Fibroblast of pulmonary artery (primary cell): ENCODE results near the gene HHAT.

Source experiments
- DNase-seq: peaks from one replicate; pipeline ENCODE4 v3.0.0-alpha.2; 2010; ENCODE audit warnings: low read depth
- H3K4me3 ChIP-seq: replicated peaks from 2 replicates; pipeline ENCODE4 v1.5.1; 2011; ENCODE audit warnings: low read depth, mild to moderate bottlenecking, control low read depth, low read length, moderate library complexity
- TF ChIP-seq, protein P1 (sequence below): IDR thresholded peaks from 2 replicates; pipeline ENCODE4 v1.5.1; 2011; ENCODE audit warnings: mild to moderate bottlenecking, control low read depth, low read length, inconsistent platforms; ENCODE audit errors: missing control alignments

HHAT gene

DNA sequence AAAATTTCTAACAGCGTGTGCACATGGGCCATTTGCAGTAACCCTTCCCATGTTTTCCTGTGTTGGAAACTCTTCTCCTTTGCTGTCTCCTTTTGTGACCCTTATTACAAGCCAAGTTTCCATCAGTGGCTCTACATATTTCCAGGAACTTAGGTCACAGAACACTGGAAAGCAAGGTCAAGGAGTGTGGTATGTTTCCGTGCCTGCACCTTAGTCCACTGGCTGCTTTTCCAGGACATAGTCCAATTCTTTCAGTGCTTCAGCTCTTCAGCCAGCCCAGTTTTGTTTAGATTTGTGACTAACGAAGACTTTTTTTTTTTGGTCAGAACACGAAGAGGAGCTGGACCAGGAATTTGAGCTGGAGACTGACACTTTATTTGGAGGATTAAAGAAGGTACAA lies 33.8 kb downstream of the HHAT start:
- TF ChIP-seq, protein P1, sequence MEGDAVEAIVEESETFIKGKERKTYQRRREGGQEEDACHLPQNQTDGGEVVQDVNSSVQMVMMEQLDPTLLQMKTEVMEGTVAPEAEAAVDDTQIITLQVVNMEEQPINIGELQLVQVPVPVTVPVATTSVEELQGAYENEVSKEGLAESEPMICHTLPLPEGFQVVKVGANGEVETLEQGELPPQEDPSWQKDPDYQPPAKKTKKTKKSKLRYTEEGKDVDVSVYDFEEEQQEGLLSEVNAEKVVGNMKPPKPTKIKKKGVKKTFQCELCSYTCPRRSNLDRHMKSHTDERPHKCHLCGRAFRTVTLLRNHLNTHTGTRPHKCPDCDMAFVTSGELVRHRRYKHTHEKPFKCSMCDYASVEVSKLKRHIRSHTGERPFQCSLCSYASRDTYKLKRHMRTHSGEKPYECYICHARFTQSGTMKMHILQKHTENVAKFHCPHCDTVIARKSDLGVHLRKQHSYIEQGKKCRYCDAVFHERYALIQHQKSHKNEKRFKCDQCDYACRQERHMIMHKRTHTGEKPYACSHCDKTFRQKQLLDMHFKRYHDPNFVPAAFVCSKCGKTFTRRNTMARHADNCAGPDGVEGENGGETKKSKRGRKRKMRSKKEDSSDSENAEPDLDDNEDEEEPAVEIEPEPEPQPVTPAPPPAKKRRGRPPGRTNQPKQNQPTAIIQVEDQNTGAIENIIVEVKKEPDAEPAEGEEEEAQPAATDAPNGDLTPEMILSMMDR = no peak
- H3K4me3 ChIP-seq = no peak overlapping the region
- DNase-seq = peak; percentile 37

DNA sequence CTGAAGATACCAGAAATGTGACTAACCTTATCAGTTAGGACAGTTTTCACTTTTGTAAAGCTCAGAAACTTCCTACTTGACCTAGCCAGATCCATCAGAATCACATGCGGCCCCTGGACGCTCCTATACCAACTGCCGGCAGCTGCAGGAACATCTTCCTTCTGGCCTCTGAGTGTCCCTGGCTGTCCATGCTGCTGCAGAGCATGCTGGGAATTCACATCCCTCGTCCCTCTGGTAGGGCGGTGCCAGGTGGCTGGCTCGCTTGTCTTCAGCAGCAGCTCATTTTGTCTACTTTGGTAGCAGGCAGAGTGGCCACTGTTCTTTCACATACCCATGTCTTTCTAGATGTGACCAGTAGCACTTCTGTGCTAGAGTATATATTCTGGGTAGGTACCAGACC lies 34.4 kb downstream of the HHAT start:
- H3K4me3 ChIP-seq = no peak overlapping the region
- DNase-seq = no peak
- TF ChIP-seq, protein P1 = no peak

DNA sequence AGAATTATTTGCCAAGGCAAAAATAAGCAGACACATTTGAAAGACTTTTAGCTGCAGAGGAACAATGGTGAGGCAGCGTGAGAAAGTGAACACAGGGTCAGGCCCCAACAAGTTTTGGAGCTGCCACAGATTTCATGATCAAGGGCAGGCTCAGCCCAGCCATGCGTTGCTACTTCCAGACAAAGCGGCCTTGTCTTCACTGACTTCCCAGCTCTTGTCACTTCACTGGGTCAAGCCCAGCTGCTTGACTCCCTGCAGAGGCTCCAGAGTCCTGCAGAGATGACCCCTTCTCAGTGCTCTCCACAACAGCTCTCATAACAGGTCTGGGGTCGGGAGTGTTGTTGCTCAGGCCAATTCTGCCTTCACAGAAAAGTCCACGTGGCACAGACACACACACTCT lies 35.8 kb downstream of the HHAT start:
- H3K4me3 ChIP-seq = no peak overlapping the region
- DNase-seq = no peak
- TF ChIP-seq, protein P1 = no peak

DNA sequence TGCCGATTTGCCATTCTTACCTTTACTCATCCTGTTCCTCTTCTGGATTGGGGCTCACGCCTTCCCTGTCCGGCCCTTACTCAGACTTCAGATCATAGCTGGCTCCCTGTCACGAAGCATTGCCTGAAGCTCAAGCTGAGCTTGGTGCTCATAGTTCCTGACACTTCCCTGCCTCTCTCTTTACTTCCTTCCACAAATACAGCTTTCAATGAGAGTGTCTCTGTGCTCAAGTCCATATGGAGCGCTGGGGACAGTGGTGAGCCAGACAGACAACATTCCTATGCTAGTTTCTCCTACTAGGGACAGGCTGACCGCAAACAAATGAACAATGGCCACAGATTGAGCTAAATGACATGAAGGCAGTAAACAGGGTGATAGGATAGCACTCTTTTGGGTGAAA lies 38.1 kb downstream of the HHAT start:
- TF ChIP-seq, protein P1 = no peak
- H3K4me3 ChIP-seq = no peak overlapping the region
- no peak for DNase-seq

DNA sequence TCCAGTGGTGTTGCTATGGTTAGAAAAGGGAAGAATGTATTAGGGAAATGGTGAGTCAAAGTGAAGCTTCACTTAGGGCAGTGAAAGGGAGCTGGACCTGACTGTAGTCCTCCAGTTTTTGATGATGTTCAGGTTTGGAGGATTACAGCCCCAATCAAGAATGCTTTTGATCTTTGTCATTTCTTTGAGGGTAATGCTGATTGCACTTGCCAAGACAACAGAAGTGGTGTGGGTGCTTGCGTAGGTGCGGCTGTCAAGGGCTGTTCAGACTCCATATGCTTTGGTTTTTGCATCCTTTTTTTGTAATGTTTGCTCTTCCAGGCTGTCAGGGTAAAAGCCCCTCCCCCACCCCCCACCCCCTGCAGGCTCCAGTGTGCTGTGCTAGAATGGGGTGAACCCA lies 38.9 kb downstream of the HHAT start:
- TF ChIP-seq, protein P1 = no peak
- H3K4me3 ChIP-seq = no peak overlapping the region
- DNase-seq = no peak

DNA sequence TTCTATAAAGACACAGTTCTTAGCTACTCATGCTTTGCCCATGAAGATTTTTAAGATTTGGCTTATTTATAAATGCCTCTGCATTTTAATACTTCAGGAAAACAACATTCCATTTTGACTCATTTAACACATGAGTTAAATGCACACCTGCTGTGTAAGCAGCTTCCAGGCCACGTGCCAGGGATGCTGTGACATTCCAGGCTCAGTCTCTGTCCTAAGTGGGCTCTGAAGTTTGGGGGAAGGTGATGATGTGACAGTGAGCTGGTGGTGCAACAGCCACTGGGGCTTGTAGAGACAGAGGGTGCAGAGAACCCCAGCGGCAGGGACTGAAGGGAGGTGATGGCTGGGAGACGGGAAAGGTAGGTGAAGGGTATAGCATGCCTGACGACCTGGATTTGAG lies 40.7 kb downstream of the HHAT start:
- TF ChIP-seq, protein P1 = no peak
- DNase-seq = no peak
- H3K4me3 ChIP-seq = no peak overlapping the region

DNA sequence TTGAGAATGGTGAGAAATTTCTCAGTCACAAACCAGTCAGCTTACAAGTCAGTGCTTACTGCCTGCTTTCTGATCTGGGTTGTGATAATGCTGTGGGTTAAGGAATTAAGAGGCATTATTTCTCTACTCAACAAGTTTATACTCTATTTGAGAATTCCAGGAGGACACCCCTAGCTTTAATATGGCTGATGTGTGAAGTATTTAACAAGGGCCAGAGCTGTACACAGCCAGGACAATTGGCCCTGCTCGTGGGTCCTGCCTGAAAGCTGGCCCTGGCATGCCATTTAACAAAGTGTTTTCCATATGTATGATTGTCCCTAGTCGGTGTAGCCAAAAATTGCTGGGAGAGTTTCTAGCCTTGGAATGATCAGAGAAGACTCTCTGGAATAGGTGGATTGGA lies 43.2 kb downstream of the HHAT start:
- no peak overlapping the region for H3K4me3 ChIP-seq
- DNase-seq = no peak
- TF ChIP-seq, protein P1 = no peak
